Measurements from ENCODE around the gene HSPB1. TPM values are rescaled to one million over a fixed set of nuclear protein-coding genes. Genes with fewer than 3 reads are reported as not detected.

Gene HSPB1
- total RNA-seq, 1 experiment from 2014 or later, result 198 TPM

DNA sequence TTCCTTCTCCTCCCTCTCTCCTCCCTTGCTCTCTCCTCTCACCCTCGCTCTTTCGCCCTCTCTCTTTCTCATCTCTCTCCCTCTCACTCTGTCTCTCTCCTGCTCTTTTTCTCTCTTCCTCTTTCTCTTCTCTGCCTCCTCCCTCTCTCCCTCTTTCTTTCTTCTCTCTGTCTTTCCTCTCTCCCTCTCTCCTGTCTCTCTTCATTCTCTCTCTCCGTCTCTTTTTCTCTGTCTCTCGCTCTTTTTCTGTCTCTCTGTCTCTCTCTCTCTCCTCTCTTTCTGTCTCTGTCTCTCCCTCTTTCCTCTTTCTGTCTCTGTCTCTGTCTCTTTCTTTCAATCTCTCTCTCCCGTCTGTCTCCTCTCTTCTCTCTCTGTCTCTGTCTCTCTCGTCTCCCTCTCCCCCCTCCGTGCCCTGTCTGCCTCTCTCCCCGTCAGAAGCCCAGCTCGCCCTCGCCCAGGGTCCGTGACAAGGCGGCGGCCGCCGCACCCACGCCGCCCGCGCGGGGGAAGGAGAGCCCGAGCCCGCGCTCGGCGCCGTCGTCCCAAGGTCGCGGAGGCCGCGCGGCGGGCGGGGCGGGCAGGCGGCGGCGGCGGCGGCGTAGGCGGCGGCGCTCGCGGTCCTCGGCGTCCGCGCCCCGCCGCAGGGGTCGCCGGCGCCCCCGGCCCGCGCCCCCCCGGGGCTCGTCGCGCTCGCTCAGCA is 21.3 kb upstream of the HSPB1 start:
- ChIA-PET CTCF (interaction anchor here (0.5 to 2.3 kb wide), 4 partner anchors 10 to 529 kb away, joined by 3 to 12 read pairs (median 6); no protein-coding TSS in a partner anchor), POLR2A (interaction anchor here (1.3 to 2.5 kb wide), 2 partner anchors 10 to 37 kb away, joined by 6 to 7 read pairs; no protein-coding TSS in a partner anchor)
- Mint-ChIP-seq H3K9me3 (ENCODE audit: unreplicated experiment) (no peaks in the 10 kb centered on the region), H3K27ac (ENCODE audit: low read depth, unreplicated experiment) (no peak overlapping the region), H3K4me1 (ENCODE audit: insufficient read depth, unreplicated experiment) (peaks cover 14% of the 10 kb centered on the region), H3K36me3 (ENCODE audit: insufficient read depth, unreplicated experiment) (peaks cover 4% of the 10 kb centered on the region), H3K27me3 (ENCODE audit: insufficient read depth, unreplicated experiment) (peaks cover 34% of the 10 kb centered on the region), H3K4me3 (ENCODE audit: unreplicated experiment) (peak overlapping the region; percentile 48)
- no TSS peak for BruUV-seq (replicated peaks)
- TF ChIP-seq CTCF (IDR thresholded peaks at IDR 0.05; ENCODE audit: unreplicated experiment), result no peak
- intact Hi-C loops (cut with micrococcal nuclease), result no loop called here
- no peak for DNase-seq (ENCODE audit: unreplicated experiment)

- ChIA-PET POLR2A (interaction anchor here (0.6 to 2.5 kb wide), 3 partner anchors 9 to 36 kb away, joined by 3 to 7 read pairs (median 6); no protein-coding TSS in a partner anchor), CTCF (interaction anchor here (0.5 to 2.3 kb wide), 10 partner anchors 8 to 530 kb away, joined by 3 to 17 read pairs (median 4); no protein-coding TSS in a partner anchor)
- DNase-seq (ENCODE audit: unreplicated experiment), result no peak
- H3K36me3 Mint-ChIP-seq (ENCODE audit: insufficient read depth, unreplicated experiment), result peaks cover 4% of the 10 kb centered on the region
- H3K9me3 Mint-ChIP-seq (ENCODE audit: unreplicated experiment), result no peaks in the 10 kb centered on the region
- H3K4me1 Mint-ChIP-seq (ENCODE audit: insufficient read depth, unreplicated experiment), result peaks cover 14% of the 10 kb centered on the region
- intact Hi-C loops (cut with micrococcal nuclease), result no loop called here
- no peak for TF ChIP-seq CTCF (IDR thresholded peaks at IDR 0.05; ENCODE audit: unreplicated experiment)
- H3K27me3 Mint-ChIP-seq (ENCODE audit: insufficient read depth, unreplicated experiment), result peaks cover 34% of the 10 kb centered on the region
- H3K4me3 Mint-ChIP-seq (ENCODE audit: unreplicated experiment), result peak overlapping the region; percentile 70
- H3K27ac Mint-ChIP-seq (ENCODE audit: low read depth, unreplicated experiment), result peak overlapping the region; percentile 70
- no TSS peak for BruUV-seq (replicated peaks)
Observed at GRCh38 chr7:76281706-76282343, 20.6 kb upstream of the HSPB1 start.

GRCh38 chr7:76282344-76283253 is 19.9 kb upstream of the HSPB1 start:
- Mint-ChIP-seq H3K36me3 (ENCODE audit: insufficient read depth, unreplicated experiment) (peaks cover 4% of the 10 kb centered on the region), H3K27me3 (ENCODE audit: insufficient read depth, unreplicated experiment) (peaks cover 34% of the 10 kb centered on the region), H3K27ac (ENCODE audit: low read depth, unreplicated experiment) (peak overlapping the region; percentile 70), H3K9me3 (ENCODE audit: unreplicated experiment) (no peaks in the 10 kb centered on the region), H3K4me1 (ENCODE audit: insufficient read depth, unreplicated experiment) (peaks cover 14% of the 10 kb centered on the region), H3K4me3 (ENCODE audit: unreplicated experiment) (peak overlapping the region; percentile 70)
- TF ChIP-seq CTCF (IDR thresholded peaks at IDR 0.05; ENCODE audit: unreplicated experiment), result no peak
- no TSS peak for BruUV-seq (replicated peaks)
- POLR2A ChIA-PET, result interaction anchor here (0.6 to 2.5 kb wide), 3 partner anchors 20 to 36 kb away, joined by 3 to 7 read pairs (median 3); partner anchors contain the start of gene HSPB1
- intact Hi-C loops (cut with micrococcal nuclease), result no loop called here
- CTCF ChIA-PET, result interaction anchor here (0.6 to 2.3 kb wide), 8 partner anchors 8 to 116 kb away, joined by 3 to 17 read pairs (median 5); no protein-coding TSS in a partner anchor
- DNase-seq (ENCODE audit: unreplicated experiment), result no peak

All from MCF 10A (cell line).